Choroid plexus epithelial cell (primary cell): Measurements from ENCODE around the gene COG2.

Experiments
- DNase-seq: peaks from one replicate; pipeline ENCODE4 v3.0.0-alpha.2; 2010; ENCODE audit warnings: low read depth
- H3K4me3 ChIP-seq: 2 replicates; pipeline ENCODE4 v1.5.1; 2011; ENCODE audit warnings: low read depth, mild to moderate bottlenecking, control low read depth, low read length, moderate library complexity
- CTCF ChIP-seq: conservative IDR thresholded peaks from 2 replicates; pipeline ENCODE4 v1.5.1; 2011; ENCODE audit warnings: low read depth, mild to moderate bottlenecking, control low read depth, inconsistent platforms, low read length, moderate library complexity

COG2 gene

DNA sequence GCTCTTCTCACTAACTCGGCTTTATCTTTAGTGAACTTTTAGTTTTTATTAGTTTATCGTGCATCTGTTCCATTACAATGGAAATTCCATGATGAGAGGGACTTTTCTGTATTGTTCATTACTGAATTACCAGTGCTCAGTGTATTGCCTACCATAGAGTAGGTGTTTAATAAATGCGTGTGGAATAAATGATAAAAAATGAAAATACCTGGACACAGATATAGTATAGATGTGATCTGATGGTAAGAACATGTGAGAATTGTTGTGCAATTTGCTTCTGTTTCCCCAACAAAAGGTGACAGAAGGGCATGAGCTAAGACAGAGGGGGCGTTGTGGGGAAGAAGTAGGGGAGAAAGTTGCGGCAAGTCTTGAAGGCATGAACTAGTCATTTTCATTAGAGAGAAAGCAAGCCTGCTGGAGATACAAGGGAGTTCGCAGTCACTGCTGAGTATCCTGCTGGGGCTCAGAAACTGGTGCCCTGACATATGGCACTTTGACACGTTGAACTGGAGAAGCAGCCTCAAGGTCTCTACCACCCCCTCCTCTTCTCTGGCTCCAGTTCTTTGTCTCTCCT, 5.6 kb upstream of the COG2 start:
- no peak for DNase-seq
- TF ChIP-seq CTCF: no peak
- no peak overlapping the region for H3K4me3 ChIP-seq

DNA sequence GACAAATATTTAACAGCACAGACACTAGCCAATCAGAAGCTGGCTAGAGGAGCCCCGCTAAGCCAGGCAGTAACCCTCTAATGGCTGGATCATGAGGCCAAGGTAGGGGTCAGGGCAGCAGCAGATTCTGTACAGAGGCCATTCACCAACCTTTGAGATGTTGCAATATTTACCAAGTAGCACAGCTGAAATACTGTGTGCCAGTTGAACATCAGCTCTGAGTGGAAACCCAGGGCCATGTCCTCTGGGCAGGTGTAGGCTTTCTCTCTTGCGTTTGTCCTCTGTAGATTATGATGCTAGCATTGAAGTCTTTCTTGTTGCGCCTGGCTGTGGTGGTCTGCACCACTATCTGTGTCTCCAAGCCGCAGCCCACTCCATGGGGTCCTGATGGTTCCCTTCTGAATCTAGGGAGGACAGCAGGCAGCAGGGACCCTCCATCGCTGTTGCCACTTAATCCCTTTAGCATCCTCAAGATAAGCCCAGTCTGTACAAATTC, 2.5 kb upstream of the COG2 start:
- H3K4me3 ChIP-seq: no peak overlapping the region
- no peak for TF ChIP-seq CTCF
- no peak for DNase-seq

GRCh38 chr1:230641346-230641745, 935 bp upstream of the COG2 start:
- H3K4me3 ChIP-seq: no peak overlapping the region
- peak; percentile 69 for DNase-seq

GRCh38 chr1:230641900-230642262, 400 bp upstream of the COG2 start:
- no peak for DNase-seq
- peak overlapping the region; percentile 93 for H3K4me3 ChIP-seq
- no peak for TF ChIP-seq CTCF

More at GRCh38 chr1:230641346-230641745, 935 bp upstream of the COG2 start:
- TF ChIP-seq CTCF: no peak

- no peak overlapping the region for H3K4me3 ChIP-seq
- DNase-seq: peak; percentile 81
- TF ChIP-seq CTCF: peak; percentile 14
Observed at GRCh38 chr1:230643908-230644307, 1.6 kb downstream of the COG2 start.

DNA sequence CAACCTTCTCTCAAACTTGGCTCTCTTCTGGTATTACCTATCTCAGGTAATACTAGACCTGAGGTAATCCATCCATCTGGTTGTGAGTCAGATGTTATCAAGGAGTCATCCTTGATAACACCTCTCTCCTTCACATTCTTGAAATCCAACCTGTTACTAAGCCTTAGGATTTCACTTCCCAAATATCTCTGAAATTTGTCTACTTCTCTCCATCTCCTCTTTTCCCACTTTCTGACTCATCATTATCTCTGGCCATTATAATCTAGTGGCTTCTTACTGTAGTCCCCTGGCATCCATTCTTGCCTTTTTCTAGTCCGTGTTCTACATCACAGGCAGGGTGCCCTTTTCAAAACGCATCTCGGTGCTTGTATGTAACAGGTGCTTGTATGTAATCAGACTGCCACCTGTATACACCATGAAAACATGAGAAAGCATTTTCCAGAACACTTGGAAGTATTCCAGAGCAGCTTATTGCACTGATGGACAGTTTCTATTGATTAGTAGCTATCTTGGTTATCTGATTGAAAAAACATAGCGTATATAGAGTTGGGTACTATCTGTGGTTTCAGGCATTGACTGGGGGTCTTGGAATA, 4.5 kb downstream of the COG2 start:
- DNase-seq: no peak
- TF ChIP-seq CTCF: no peak
- no peak overlapping the region for H3K4me3 ChIP-seq

GRCh38 chr1:230647321-230647720, 5.0 kb downstream of the COG2 start:
- H3K4me3 ChIP-seq: no peak overlapping the region
- no peak for DNase-seq
- TF ChIP-seq CTCF: no peak
